GM12878 (cell line): ENCODE measurements around the gene CCDC88C.

Experiments used
- SMAD1 ChIP-seq: fragments of 450-650 bp; IDR thresholded peaks from 2 replicates; pipeline ENCODE4 v1.6.1; 2018; ENCODE audit warnings: mild to moderate bottlenecking, low read depth; ENCODE audit not compliant: partially characterized antibody
- STAT1 ChIP-seq: fragments of 450-650 bp; conservative IDR thresholded peaks from 2 replicates; pipeline ENCODE4 v1.6.1; 2014; ENCODE audit warnings: antibody characterized with exemption, mild to moderate bottlenecking

- TF ChIP-seq SMAD1 (no peak), STAT1 (no peak)
Observed at GRCh38 chr14:91364524-91365270, 52.9 kb downstream of the CCDC88C start.
